HG03103 (cell line): ENCODE data around the gene PAX8.

Experiments used
- ATAC-seq: cut with Tn5 transposase; IDR thresholded peaks from one replicate; pipeline ENCODE4 v1.9.1; 2021; ENCODE audit warnings: low read depth; ENCODE audit not compliant: unreplicated experiment

The PAX8 gene

GRCh38 chr2:113192459-113193100, 86.1 kb downstream of the PAX8 start:
- no peak for ATAC-seq

GRCh38 chr2:113190871-113191270, 87.8 kb downstream of the PAX8 start:
- no peak for ATAC-seq

GRCh38 chr2:113187771-113188170, 91.0 kb downstream of the PAX8 start:
- no peak for ATAC-seq

DNA sequence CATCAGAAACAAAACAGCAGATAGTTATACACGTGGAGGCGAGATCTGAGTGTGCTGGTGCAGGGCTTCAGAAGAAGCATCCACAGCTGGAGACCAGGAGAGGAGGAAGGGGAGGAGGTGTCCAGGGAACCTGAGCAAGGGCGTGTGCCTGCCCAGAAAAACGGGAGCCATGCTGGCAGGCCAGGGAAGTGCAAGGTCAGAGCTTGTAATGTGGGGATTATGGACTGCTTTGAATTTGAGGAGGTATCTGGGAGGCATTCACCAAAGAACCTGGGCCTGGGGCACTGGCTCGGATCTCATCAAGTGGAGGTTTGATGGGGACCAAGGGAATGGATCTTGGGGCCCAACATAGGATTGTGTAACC, 92.3 kb downstream of the PAX8 start:
- no peak for ATAC-seq

DNA sequence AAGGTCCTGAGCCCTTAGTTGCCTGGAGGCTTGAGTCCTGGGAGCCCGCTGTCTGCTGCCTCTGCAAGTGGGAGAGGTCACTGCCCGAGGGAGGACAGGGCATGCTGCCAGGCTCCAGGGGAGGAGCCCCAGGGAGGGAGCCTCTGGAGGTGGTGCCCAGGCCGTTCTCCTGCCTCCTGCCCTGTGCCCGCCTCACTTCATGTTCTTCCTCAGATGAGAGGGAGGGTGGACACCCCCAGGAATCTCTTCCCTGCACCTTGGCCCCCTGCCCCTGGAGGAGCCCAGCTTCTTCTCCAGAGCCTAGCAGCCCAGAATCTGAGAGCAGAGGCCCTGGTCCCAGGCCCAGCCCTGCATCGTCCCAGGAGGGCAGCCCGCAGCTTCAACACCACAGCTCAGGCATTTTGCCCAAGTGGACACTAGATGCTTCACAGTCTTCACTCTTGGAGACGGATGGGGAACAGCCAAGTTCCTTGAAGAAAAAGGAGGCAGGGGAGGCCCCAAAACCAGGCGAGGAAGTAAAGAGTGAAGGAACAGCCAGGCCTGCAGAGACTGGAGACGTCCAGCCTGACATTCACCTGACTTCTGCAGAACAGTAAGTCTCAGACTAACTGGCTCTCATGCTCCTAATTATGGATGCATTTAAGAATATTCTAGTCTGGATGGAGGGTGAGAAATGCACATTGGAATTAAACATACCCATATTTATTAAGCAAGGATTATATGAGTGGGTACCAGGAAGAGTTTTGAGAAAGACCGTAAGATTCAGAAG, 92.9 kb downstream of the PAX8 start:
- ATAC-seq = no peak

DNA sequence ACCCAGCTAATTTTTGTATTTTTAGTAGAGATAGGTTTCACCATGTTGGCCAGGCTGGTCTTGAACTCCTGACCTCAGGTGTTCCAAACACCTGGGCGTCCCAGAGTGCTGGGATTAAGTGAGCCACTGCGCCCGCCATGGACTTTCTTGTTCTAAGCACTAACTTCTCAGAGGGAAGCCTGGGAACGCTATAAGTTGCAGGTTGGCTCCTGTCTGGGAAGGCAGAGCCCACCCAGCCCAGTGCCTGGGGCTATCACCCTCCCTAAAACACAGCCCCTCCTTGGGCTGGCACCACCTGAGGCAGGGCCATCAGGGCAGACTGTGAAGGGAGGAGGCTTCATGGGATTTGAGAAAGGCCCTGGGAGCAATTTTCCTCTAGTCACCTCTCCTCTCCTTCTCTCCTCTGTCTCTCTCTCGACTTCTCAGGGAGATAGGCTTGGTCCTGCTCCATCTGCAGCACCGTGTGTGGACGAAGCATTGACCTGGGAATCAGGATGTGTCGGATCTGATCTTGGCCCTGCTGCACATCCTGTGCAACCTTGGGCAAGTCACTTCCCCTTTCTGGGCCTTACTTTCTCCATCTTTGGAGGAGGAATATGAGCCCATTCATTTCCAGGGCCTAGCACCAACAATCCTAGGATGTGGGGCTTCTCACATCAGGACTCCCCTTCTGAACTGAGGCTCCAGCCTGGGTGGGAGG, 94.0 kb downstream of the PAX8 start:
- ATAC-seq = no peak

DNA sequence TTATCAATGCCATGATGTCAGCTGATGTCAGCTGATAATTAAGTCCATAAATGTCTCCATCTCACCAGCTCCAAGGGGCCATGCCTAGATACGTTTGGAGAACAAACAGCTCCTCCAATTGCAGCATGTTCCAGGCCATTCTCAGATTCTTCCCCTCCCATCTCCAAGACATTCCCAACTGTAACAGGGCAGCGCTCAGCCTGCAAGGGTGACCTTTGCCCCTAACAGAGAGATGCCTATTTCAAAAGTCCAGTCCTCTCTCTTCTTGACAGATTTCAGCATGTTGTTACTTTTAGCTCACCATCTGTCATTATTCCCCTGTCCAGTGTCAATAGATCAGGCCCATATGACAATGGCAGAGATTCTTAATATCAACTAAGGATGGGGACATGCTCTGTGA, 95.0 kb downstream of the PAX8 start:
- ATAC-seq = no peak

DNA sequence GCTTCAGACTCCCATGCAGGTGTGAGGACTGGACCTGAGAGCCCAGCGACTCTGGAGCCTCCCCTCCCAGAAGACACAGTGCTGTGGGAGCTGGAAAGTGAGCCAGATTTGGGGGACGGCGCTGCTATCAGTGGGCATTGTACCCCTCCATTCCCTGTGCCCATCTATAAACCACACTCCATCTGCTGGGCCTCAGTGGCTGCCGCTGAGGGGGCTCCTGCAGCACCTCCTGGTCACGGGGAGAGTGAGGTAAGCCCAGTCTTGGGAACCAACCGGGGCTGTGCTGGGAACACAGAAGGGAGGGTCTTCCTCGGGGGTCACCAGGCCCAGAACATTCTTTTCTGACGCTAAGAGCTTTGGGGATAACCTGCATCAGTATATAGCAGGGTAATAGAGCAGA, 95.5 kb downstream of the PAX8 start:
- ATAC-seq = no peak

- no peak for ATAC-seq
These were observed 96.1 kb downstream of the PAX8 start for GRCh38 chr2:113182471-113183260.

GRCh38 chr2:113181258-113182051, 97.3 kb downstream of the PAX8 start:
- ATAC-seq = no peak

DNA sequence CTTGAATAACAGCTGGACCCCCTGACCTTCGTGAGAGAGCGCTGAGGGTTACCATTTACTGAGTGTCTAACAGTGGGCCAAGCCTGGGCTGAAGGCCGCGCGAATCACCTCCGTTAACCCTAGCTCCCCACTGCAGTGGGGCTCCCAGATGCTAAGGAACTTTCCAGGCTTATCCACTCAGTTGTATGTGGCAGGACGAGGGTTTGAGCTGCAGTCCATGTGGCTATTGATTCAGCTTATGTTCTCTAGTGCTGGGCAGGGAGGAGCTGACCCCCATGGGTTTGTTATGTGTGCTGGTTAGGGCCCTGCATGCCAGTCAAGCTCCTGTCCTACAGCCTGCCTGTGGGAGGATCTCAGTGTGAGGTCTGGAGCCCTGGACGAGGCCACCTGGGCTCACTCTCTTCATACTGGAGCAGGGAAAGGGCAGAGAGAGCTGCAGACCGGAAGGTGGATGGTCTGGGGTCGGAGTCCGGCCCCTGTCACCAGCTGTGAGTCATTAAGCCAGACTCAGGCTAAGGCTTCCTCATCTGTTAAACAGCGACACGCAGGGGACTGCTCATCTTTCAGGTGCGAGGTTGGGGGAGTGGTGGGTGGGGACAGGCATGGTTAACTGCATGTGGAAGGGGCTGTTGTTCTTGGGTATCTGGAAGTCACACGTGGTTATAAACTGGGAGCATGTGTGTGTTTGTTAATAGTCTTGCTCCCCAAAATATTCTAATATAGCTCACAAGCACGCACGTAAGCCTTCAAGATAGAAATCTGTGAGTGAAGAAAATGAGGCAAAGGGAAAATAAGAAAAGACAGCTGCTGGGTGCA, 98.4 kb downstream of the PAX8 start:
- ATAC-seq = no peak

GRCh38 chr2:113179446-113180045, 99.2 kb downstream of the PAX8 start:
- no peak for ATAC-seq

GRCh38 chr2:113178891-113179290, 99.8 kb downstream of the PAX8 start:
- ATAC-seq = no peak

DNA sequence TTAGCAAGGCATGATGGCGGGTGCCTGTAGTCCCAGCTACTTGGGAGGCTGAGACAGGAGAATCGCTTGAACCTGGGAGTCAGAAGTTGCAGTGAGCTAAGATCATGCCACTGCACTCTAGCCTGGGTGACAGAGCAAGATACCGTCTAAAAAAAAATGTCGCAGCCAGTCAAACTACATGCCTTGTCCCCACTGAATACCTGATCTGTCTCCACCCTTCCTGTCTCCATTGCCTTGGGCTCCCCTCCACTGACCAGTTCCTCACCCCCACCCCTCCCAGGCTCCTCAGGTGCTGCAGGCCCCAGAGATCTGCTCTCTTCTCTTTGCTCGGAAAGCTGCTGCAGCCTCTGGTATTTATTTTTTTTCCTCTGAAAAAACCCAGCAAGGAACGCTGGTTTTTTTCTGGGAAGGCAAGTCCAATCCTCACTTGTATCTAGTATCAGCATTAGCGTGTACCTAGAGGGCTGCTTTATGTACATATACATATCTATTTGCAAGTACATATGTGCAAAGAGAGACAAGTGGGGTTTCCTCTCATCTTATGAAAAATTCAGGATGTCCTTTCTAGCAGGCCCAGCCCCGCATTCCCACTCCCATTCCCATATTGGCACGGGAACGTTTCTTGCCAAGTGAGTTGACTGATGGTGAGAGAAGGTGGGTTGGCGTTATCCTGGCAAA, 100.5 kb downstream of the PAX8 start:
- no peak for ATAC-seq

GRCh38 chr2:113176696-113177355, 101.9 kb downstream of the PAX8 start:
- no peak for ATAC-seq

- ATAC-seq = no peak
These were observed 102.7 kb downstream of the PAX8 start for GRCh38 chr2:113175736-113176695.
